Measurements from ENCODE around the gene DMD.

The DMD gene

DNA sequence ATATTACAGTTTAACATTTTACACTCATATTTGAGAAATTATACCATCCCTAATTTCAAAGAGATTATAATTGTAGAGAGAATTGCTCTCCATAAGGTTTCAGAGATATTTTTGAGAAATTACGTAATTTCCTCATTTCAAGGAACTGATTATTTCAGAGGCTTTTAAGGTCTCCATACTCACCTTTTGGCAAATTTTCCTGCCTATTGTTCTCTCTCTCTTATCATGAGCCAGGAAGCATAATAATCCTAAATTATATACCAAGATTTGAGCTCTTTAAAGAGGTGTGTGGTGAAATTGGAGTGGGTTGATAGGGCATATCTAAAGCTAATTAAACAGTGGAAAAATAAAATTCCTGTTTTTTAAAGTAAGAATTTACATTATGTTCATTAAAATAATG, 1890.6 kb downstream of the DMD start:
- DNase-seq = no peak

DNA sequence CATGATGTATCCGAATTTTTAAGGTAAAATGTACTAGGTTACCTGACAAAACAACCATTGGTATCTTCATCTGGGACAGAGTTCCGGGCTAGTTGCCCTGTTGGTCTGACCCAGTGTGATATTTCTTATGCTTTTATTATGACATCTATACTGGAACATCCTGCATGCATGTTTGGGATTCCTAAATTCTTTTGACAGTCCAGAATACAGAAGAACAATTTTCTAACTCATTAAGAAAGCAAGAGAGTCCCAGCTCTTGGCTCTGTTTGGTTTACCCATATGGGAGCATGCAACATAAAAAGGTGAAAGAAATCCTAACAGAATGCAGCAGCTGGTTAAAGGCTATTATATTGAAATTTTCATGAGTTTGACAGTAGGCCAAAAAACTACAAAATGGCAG, 1891.8 kb downstream of the DMD start:
- DNase-seq = no peak

- DNase-seq = no peak
These were observed 1892.5 kb downstream of the DMD start for GRCh38 chrX:31318866-31319265.

GRCh38 chrX:31316340-31316991, 1894.9 kb downstream of the DMD start:
- DNase-seq = no peak

DNA sequence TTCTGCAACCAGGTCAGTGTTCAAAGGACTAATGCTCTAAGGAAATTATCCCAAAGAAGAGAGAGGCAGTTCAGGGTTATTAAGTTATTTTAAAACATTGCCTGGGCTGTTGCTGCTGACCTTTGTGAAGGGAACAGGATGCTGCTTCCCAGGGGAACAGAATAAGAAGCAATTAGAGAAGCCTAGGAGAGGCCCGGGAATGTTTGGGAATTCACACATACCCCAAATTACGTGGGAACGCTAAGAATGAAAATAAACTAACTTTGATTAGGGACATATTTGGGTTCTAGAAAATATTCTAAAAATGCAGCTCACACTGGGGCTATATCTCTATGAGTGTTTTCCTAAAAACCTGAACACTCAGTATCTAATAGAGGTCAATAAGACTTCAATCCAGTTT, 1896.4 kb downstream of the DMD start:
- DNase-seq = no peak

DNA sequence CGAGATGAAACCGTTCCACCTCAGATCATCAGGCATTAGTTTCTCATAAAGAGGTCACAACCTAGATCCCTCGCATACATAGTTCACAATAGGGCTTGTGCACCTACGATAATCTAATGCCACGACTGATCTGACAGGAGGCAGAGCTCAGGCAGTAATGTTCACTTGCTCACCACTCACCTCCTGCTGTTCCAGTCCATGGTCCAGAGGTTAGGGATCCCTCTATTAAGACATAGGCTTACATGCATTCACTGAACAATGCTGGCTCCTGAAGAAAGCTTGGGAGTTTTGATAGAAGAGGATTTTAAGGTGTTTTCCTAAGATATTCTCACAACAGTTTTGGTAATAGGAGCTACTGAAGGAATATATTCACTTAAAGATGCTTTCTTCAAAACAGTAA, 1903.4 kb downstream of the DMD start:
- no peak for DNase-seq

DNA sequence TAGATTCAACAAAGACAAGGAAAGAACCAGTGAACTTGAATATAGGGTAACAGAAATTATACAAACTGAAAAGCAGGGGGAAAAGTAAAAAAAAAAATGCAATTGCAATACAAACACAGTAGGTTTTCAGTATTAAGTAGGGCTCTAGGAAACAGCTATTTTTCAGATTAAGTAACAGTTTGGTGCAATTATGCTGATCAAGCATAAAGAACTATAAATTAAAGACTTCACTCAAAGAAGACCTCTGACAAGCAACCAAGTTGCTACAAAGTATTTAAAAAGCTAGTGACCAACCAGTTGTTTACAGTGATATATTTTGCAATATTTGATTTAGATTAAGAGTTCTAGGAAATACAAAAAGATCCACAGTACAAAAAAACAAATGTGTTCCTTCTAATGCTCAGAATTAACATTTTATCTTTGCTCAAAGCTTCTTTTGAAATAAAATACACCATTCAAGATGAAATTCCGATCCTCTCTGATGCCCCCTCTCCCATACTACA, 1908.7 kb downstream of the DMD start:
- DNase-seq = no peak

DNA sequence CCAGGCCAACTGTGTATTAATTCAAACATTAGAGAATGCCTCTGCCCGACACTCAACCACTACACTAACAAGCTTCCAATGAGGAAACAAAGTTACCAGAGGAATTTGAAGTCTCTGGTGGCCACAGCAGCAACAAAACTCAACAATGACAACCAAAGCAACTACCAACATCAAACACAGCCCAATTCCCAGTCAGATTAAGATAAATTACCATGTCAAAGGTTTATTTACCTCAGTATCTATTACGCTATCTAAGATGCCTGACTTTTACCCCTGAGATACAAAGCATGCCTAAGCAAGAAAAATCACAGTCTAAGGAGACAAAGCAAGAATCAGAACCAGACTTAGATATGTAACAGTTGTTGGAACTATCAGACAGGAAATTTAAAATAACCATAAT, 1909.4 kb downstream of the DMD start:
- DNase-seq = no peak

- DNase-seq = no peak
These were observed 1910.1 kb downstream of the DMD start for GRCh38 chrX:31301203-31301602.

DNA sequence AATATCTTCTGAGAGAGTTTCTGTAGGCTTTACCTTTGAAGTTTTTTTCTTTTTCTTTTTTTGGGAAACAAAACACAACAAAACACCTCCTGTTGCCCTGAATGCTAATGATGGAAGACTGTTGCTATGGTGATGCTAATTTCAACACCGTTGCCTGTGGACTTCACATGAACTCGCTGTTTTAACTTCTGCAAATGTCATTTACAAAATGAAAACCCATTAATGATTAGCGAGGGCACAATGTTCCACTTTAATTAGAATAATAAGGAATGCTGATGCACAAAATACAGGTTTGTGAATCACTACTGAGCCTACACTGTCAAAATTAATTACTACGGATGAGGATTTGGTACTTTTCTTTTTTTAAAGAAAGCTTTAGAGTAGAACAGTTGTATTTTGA, 1912.4 kb downstream of the DMD start:
- no peak for DNase-seq

- no peak for DNase-seq
These were observed 1913.5 kb downstream of the DMD start for GRCh38 chrX:31297881-31298280.

GRCh38 chrX:31294475-31294874, 1916.9 kb downstream of the DMD start:
- no peak for DNase-seq

GRCh38 chrX:31293409-31293808, 1917.9 kb downstream of the DMD start:
- no peak for DNase-seq

DNA sequence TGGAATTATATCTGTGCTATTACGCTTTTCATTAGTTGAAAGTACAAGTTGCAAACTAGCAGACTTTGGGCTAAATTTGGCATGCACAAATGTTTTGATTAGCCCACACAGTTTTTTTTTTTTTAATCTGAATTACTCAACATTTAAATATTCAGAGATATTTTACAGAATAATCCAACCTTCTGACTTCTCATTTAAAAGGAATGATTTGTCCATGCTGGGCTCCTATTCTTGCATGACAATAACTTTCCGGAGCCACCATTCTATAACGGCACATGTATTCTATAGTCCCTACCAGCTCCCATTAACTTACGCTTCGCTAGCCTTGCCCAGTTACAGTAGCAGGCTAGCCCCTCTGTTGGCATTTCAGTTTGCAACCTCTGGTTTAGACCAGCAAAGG, 1920.2 kb downstream of the DMD start:
- no peak for DNase-seq

GRCh38 chrX:31287861-31288260, 1923.5 kb downstream of the DMD start:
- DNase-seq = no peak

DNA sequence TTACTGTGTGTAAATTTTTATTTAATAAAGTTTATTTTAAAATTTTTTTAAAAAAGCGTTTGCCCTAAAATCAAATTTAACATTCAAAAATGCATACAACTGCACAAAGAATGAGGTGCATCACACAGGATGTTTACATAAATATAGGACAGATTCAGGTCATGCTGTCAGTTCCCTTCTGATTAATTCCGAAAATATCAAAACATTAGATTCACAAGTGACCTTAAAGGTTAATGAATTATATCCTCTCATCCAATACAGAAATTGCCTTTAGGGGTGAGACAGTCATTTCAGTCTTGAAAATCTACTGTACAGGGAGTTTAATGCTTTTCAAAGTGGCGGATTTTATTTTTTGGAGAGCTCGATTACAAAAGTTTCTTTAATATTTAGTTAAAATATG, 1930.8 kb downstream of the DMD start:
- no peak for DNase-seq

GRCh38 chrX:31279359-31279758, 1932.0 kb downstream of the DMD start:
- DNase-seq = no peak

GRCh38 chrX:31272472-31272775, 1938.9 kb downstream of the DMD start:
- DNase-seq = no peak

DNA sequence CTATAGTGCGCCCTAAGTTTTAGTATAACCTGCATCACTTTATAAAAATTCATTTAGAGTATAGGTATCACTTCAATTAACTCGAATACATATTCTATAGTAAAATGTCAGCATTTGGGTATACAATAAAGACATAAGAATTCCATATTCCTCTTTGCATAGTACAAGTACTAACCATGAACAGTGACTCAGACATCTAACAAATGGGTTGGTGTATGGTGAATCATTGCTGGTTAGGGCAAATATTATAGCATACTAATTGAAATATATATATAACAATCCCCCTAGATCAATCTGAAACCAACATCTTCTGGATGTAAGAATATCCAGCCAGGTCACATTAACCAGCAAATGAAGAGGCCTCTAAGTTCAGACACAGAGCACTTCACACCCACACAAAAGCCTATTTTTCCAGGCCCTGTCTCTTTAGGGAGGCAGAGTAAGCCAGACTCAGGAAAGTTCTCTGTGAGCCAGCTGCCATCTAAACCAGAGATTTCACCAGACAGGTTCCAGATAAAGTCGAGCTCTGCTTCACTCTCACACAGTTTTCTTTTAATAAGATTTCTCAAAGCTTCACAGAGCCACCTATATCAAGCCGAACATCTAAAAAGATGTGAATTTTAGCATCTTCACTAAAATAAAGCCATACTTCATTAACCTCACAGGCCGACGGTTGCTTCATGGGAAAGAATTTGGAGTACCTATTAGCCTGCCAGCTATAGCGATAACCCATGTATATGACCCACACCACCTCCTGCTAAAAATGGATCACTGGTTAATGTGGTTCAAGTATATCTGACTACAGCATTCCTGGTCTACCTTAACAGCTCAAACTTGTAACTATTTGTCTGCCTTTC, 1939.5 kb downstream of the DMD start:
- no peak for DNase-seq

GRCh38 chrX:31269914-31270313, 1941.4 kb downstream of the DMD start:
- DNase-seq = no peak

DNA sequence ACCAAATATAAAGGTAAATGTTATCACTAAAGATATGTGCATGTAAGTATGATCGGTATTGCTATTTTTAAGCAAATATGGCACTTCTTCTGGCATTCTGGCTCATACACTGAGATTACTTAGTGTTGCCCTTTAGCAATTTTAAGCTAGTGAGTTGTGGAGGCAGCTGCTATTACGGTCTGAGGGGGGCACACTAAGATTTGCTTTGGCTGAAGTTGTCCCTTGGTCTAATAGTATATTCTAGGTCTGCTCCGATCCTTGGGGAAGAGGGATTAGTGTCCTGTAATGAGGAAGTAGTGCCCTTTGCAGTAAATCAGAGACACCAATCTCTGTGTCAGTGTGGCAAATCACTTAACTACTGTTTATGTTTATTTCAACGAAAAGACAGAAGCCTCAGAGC, 1943.0 kb downstream of the DMD start:
- no peak for DNase-seq

GRCh38 chrX:31266203-31267076, 1944.9 kb downstream of the DMD start:
- DNase-seq = no peak

- DNase-seq = no peak
These were observed 1946.0 kb downstream of the DMD start for GRCh38 chrX:31265383-31265782.

GRCh38 chrX:31260351-31260750, 1951.0 kb downstream of the DMD start:
- DNase-seq = no peak
